Mammary epithelial cell (primary cell): Measurements from ENCODE around the gene PIP4K2A.

Source experiments
- EZH2 ChIP-seq: IDR thresholded peaks from 2 replicates; pipeline ENCODE4 v1.6.1; 2012; ENCODE audit warnings: low read length, inconsistent platforms, borderline replicate concordance
- TF ChIP-seq, protein P1 (sequence below), 2 donors: IDR thresholded peaks in 1 of 2; conservative IDR thresholded peaks in 1 of 2; 2 replicates each; pipeline ENCODE4 v1.5.1; 2011 to 2012; ENCODE audit warnings: inconsistent platforms in 2 of 2, low read length in 2 of 2, mild to moderate bottlenecking in 2 of 2, control low read depth in 1 of 2, low read depth in 1 of 2; ENCODE audit not compliant: insufficient read depth in 1 of 2; ENCODE audit errors: extremely low read depth in 1 of 2

DNA sequence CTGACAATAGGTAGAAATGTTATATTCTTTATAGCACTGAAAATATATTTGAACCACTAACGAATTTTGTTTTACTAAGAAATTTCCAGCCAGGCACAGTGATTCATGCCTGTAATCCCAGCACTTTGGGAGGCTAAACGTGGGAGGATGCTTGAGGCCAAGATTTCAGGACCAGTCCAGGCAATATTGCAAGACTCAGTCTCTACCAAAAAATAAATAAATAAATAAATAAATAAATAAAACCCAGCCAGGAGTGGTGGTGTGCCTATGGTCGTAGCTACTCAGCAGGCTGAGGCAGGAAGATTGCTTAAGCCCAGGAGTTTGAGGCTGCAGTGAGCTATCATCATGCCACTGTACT, 39.8 kb downstream of the PIP4K2A start:
- TF ChIP-seq, protein P1, sequence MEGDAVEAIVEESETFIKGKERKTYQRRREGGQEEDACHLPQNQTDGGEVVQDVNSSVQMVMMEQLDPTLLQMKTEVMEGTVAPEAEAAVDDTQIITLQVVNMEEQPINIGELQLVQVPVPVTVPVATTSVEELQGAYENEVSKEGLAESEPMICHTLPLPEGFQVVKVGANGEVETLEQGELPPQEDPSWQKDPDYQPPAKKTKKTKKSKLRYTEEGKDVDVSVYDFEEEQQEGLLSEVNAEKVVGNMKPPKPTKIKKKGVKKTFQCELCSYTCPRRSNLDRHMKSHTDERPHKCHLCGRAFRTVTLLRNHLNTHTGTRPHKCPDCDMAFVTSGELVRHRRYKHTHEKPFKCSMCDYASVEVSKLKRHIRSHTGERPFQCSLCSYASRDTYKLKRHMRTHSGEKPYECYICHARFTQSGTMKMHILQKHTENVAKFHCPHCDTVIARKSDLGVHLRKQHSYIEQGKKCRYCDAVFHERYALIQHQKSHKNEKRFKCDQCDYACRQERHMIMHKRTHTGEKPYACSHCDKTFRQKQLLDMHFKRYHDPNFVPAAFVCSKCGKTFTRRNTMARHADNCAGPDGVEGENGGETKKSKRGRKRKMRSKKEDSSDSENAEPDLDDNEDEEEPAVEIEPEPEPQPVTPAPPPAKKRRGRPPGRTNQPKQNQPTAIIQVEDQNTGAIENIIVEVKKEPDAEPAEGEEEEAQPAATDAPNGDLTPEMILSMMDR (conservative IDR thresholded peaks at IDR 0.05 in 1 of 2, IDR thresholded peaks at IDR 0.05 in 1 of 2; ENCODE audit: extremely low read depth in 1 of 2, insufficient read depth in 1 of 2, low read depth in 1 of 2, low read length in 2 of 2): no peak
- TF ChIP-seq EZH2: no peak
